Measurements from ENCODE around the gene UGT1A9. TPM values are rescaled to one million over a fixed set of nuclear protein-coding genes. Genes with fewer than 3 reads are reported as not detected.
"Not testable (repeated sequence)": the region's sequence is repeated elsewhere in the genome, so short reads cannot be mapped to it uniquely, and the experiment has no call there.

Gene UGT1A9
- not detected for total RNA-seq

DNA sequence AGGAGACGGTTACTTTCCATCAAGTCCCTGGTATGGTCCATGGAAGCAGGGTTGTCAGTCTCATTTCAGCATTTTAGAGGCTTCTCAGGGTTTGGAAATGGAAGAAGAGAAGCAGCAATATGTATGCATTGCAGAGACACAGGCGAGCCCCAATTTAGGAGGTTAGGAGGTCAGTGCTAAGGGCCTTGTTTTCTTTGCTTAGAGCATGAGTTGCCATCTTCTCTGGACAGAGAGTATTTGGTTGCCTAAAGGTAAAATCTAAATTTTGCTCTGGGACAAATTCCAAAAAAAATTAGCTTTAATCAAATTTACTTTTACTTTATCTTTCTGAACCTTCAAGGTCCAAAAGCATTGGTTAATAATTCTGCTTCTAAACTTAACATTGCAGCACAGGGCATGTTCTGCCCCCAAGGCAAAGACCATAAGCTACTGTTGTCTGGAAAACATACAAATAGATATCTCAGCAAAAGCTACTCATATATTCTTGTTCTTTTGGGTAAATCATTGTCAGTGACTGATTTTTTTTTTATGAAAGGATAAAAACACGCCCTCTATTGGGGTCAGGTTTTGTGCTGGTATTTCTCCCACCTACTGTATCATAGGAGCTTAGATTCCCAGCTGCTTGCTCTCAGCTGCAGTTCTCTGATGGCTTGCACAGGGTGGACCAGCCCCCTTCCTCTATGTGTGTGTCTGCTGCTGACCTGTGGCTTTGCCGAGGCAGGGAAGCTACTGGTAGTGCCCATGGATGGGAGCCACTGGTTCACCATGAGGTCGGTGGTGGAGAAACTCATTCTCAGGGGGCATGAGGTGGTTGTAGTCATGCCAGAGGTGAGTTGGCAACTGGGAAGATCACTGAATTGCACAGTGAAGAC is at the start of gene UGT1A9:
Gene UGT1A9, plus strand, starts transcription at position 609 of the 872 bp plus-strand sequence. Its CDS starts 37 bp downstream, at position 646.
- H3K9ac ChIP-seq (ENCODE audit: low read depth in 1 of 3, low read length in 3 of 3): no peak within 1 kb of the TSS
- no peaks in the 10 kb centered on the region for H3K9me3 ChIP-seq (ENCODE audit: control insufficient read depth in 3 of 3, low read length in 3 of 3)
- H3K27me3 ChIP-seq (ENCODE audit: control insufficient read depth in 3 of 3, insufficient read depth in 3 of 3, low read length in 3 of 3): no peaks in the 10 kb centered on the region
- no peaks in the 10 kb centered on the region for H3K4me1 ChIP-seq (ENCODE audit: control insufficient read depth in 3 of 3, insufficient read depth in 3 of 3, low read length in 3 of 3)
- no peaks in the 10 kb centered on the region for H3K36me3 ChIP-seq (ENCODE audit: control insufficient read depth in 3 of 3, insufficient read depth in 3 of 3, low read length in 3 of 3)
- H3K4me3 ChIP-seq (ENCODE audit: low read length in 3 of 3): no peak within 1 kb of the TSS
- no peak within 1 kb of the TSS for H3K27ac ChIP-seq (ENCODE audit: low read depth, low read length)

DNA sequence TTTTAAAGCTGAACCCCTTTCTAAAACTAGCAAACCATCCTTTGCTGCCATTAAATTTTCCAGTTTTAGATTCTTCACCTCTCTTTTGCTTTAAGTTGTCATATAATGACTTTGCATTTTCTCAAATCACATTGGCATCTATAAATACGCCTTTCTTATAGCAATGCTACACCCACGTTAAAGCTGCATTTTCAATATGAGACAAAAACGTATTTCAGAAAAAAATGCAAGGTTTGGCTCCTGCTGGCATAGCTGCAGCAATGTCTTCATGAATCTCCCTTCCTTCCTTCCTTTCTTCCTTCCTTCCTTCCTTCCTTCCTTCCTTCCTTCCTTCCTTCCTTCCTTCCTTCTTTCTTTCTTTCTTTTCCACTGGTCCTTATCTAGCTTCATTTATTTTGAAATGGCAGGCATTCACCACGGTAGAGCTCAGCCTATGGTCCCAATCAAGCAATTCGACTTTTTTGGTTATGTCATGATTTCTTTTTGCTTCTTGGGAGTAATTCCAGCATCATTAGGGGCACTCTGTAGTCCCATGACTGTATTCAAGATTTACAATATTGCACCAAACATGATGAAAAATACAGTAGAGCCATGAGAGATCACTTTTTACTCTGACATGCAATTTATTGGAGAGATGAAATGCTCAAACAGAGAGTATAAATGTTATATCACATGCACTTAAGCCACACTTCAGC is 44.2 kb upstream of the UGT1A9 start:
- no peak overlapping the region for H3K9ac ChIP-seq (ENCODE audit: low read depth in 1 of 3, low read length in 3 of 3)
- H3K27ac ChIP-seq (ENCODE audit: low read depth, low read length): no peak overlapping the region
- no peaks in the 10 kb centered on the region for H3K4me1 ChIP-seq (ENCODE audit: control insufficient read depth in 3 of 3, insufficient read depth in 3 of 3, low read length in 3 of 3)
- H3K4me3 ChIP-seq (ENCODE audit: low read length in 3 of 3): no peak overlapping the region
- H3K27me3 ChIP-seq (ENCODE audit: control insufficient read depth in 3 of 3, insufficient read depth in 3 of 3, low read length in 3 of 3): no peaks in the 10 kb centered on the region
- peaks cover 0 to 5% (median 0%) of the 10 kb centered on the region in 3 donors for H3K9me3 ChIP-seq (ENCODE audit: control insufficient read depth in 3 of 3, low read length in 3 of 3)
- no peaks in the 10 kb centered on the region for H3K36me3 ChIP-seq (ENCODE audit: control insufficient read depth in 3 of 3, insufficient read depth in 3 of 3, low read length in 3 of 3)

DNA sequence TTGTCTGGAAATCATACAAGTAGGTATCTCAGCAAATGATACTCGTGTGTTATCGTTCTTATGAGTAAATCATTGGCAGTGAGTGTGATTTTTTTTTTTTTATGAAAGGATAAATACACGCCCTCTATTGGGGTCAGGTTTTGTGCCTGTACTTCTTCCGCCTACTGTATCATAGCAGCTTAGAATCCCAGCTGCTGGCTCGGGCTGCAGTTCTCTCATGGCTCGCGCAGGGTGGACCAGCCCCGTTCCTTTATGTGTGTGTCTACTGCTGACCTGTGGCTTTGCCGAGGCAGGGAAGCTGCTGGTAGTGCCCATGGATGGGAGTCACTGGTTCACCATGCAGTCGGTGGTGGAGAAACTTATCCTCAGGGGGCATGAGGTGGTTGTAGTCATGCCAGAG is 35.4 kb upstream of the UGT1A9 start, which contains the start of gene UGT1A10:
Gene UGT1A10, plus strand, starts transcription at position 143 of the 400 bp plus-strand sequence. Its CDS starts 75 bp downstream, at position 218.
- H3K36me3 ChIP-seq (ENCODE audit: control insufficient read depth in 3 of 3, insufficient read depth in 3 of 3, low read length in 3 of 3); H3K4me3 ChIP-seq (ENCODE audit: low read length in 3 of 3); H3K9me3 ChIP-seq (ENCODE audit: control insufficient read depth in 3 of 3, low read length in 3 of 3); H3K27ac ChIP-seq (ENCODE audit: low read depth, low read length); H3K4me1 ChIP-seq (ENCODE audit: control insufficient read depth in 3 of 3, insufficient read depth in 3 of 3, low read length in 3 of 3); H3K9ac ChIP-seq (ENCODE audit: low read depth in 1 of 3, low read length in 3 of 3); H3K27me3 ChIP-seq (ENCODE audit: control insufficient read depth in 3 of 3, insufficient read depth in 3 of 3, low read length in 3 of 3): not testable (repeated sequence)

DNA sequence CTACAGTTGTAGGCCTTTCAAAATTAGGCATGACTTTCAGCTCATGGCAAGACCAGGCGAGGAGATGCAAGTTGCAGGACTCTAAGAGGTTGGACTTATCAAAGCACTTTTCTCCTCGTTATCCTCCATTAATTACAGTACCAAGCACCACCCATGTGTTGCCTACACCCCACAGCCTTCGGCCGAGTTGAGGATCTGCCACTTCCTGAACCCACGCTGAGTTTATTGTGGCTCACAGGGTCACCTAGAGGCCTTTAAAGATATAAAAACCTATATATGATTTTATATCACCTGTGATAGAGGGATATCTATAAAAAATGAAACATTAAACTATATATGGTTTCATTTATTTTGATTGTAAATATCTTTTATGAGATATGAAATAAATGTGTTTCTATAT is 32.9 kb upstream of the UGT1A9 start:
- H3K36me3 ChIP-seq (ENCODE audit: control insufficient read depth in 3 of 3, insufficient read depth in 3 of 3, low read length in 3 of 3): no peaks in the 10 kb centered on the region
- H3K27ac ChIP-seq (ENCODE audit: low read depth, low read length): no peak overlapping the region
- H3K4me1 ChIP-seq (ENCODE audit: control insufficient read depth in 3 of 3, insufficient read depth in 3 of 3, low read length in 3 of 3): no peaks in the 10 kb centered on the region
- no peak overlapping the region for H3K9ac ChIP-seq (ENCODE audit: low read depth in 1 of 3, low read length in 3 of 3)
- no peak overlapping the region for H3K4me3 ChIP-seq (ENCODE audit: low read length in 3 of 3)
- peaks cover 0 to 3% (median 3%) of the 10 kb centered on the region in 3 donors for H3K27me3 ChIP-seq (ENCODE audit: control insufficient read depth in 3 of 3, insufficient read depth in 3 of 3, low read length in 3 of 3)
- H3K9me3 ChIP-seq (ENCODE audit: control insufficient read depth in 3 of 3, low read length in 3 of 3): peaks cover 0 to 2% (median 0%) of the 10 kb centered on the region in 3 donors

DNA sequence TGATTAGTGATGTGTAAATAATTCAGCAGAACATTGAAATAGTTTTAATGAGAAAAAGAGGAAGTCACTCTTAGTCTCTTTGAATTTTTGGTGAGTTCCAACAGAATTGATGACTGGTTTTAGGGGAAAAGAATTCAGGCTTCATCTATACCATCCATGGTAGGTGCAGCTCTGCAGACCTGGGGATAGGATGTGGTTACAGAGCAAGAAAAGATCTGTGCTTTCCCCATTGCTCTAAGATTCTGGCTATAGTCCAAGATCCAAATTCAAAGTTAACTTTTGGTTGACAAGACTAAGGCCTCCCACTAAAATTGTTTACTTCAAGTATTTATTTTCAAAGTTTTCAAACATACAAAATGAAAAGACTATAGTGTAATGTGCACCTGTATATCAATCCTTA is 31.8 kb upstream of the UGT1A9 start:
- no peak overlapping the region for H3K4me3 ChIP-seq (ENCODE audit: low read length in 3 of 3)
- H3K27me3 ChIP-seq (ENCODE audit: control insufficient read depth in 3 of 3, insufficient read depth in 3 of 3, low read length in 3 of 3): peaks cover 0 to 3% (median 3%) of the 10 kb centered on the region in 3 donors
- H3K9ac ChIP-seq (ENCODE audit: low read depth in 1 of 3, low read length in 3 of 3): no peak overlapping the region

DNA sequence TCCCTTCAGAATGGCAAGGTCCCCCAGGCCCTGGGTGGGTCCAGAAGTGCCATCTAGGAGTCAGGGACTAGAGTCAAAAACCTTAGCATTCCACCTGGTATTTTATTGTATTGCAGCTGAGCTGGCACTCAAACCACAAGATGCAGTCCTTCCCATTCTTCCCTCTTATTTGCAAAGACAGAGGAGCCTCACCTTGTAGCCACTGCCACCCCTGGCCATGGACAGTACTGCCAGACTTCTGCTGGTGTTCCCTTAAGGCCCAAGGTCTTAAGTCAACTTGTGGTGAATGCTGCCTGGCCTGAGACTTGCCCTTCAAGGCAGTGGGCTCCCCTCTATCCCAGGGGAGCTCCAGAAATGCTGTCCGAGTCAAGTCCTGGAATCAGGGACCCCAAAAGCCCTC is 28.6 kb upstream of the UGT1A9 start:
- Histone ChIP-seq H3K9me3 (ENCODE audit: control insufficient read depth in 3 of 3, low read length in 3 of 3) (no peaks in the 10 kb centered on the region), H3K27ac (ENCODE audit: low read depth, low read length) (no peak overlapping the region), H3K27me3 (ENCODE audit: control insufficient read depth in 3 of 3, insufficient read depth in 3 of 3, low read length in 3 of 3) (no peaks in the 10 kb centered on the region), H3K4me3 (ENCODE audit: low read length in 3 of 3) (no peak overlapping the region), H3K4me1 (ENCODE audit: control insufficient read depth in 3 of 3, insufficient read depth in 3 of 3, low read length in 3 of 3) (no peaks in the 10 kb centered on the region), H3K36me3 (ENCODE audit: control insufficient read depth in 3 of 3, insufficient read depth in 3 of 3, low read length in 3 of 3) (no peaks in the 10 kb centered on the region), H3K9ac (ENCODE audit: low read depth in 1 of 3, low read length in 3 of 3) (no peak overlapping the region)

More for the DNA sequence above, 31.8 kb upstream of the UGT1A9 start:
- Histone ChIP-seq H3K36me3 (ENCODE audit: control insufficient read depth in 3 of 3, insufficient read depth in 3 of 3, low read length in 3 of 3) (no peaks in the 10 kb centered on the region), H3K9me3 (ENCODE audit: control insufficient read depth in 3 of 3, low read length in 3 of 3) (peaks cover 0 to 2% (median 0%) of the 10 kb centered on the region in 3 donors), H3K4me1 (ENCODE audit: control insufficient read depth in 3 of 3, insufficient read depth in 3 of 3, low read length in 3 of 3) (no peaks in the 10 kb centered on the region), H3K27ac (ENCODE audit: low read depth, low read length) (no peak overlapping the region)

DNA sequence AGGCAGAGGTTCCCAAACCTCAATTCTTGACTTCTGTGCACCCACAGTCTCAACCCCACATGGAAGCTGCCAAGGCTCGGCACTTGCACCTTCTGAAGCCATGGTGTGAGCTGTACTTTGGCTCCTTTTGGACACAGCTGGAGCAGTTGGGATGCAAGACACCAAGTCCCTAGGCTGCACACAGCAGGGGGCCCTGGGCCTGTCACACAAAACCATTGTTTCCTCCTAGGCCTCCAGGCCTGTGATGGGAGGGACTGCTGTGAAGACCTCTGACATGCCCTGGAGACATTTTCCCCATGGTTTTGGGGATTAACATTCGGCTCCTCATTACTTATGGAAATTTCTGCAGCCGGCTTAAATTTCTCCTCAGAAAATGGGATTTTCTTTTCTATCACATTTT is 25.7 kb upstream of the UGT1A9 start:
- H3K9me3 ChIP-seq (ENCODE audit: control insufficient read depth in 3 of 3, low read length in 3 of 3); H3K27ac ChIP-seq (ENCODE audit: low read depth, low read length); H3K9ac ChIP-seq (ENCODE audit: low read depth in 1 of 3, low read length in 3 of 3); H3K4me1 ChIP-seq (ENCODE audit: control insufficient read depth in 3 of 3, insufficient read depth in 3 of 3, low read length in 3 of 3); H3K27me3 ChIP-seq (ENCODE audit: control insufficient read depth in 3 of 3, insufficient read depth in 3 of 3, low read length in 3 of 3); H3K36me3 ChIP-seq (ENCODE audit: control insufficient read depth in 3 of 3, insufficient read depth in 3 of 3, low read length in 3 of 3); H3K4me3 ChIP-seq (ENCODE audit: low read length in 3 of 3): not testable (repeated sequence)

DNA sequence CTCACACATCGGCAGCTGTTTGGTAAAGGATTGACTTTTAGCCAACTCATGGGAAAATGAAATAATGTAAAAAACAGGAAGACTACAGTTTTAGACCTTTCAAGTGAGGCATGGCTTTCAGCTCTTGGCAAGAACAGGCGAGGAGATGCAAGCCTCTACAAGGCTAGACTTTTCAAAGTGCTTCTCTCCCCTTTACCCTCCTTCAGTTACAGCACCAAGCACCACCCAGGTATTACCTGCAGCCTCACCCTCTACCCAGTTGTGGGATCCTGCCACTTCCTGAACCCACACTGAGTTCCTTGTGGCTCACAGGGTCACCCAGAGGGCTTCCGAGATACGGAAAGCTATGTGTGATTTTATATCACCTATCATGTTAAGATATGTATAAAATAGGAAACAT is 20.7 kb upstream of the UGT1A9 start:
- no peak overlapping the region for H3K9ac ChIP-seq (ENCODE audit: low read depth in 1 of 3, low read length in 3 of 3)
- H3K9me3 ChIP-seq (ENCODE audit: control insufficient read depth in 3 of 3, low read length in 3 of 3): no peaks in the 10 kb centered on the region
- no peaks in the 10 kb centered on the region for H3K4me1 ChIP-seq (ENCODE audit: control insufficient read depth in 3 of 3, insufficient read depth in 3 of 3, low read length in 3 of 3)
- H3K27ac ChIP-seq (ENCODE audit: low read depth, low read length): no peak overlapping the region
- no peaks in the 10 kb centered on the region for H3K36me3 ChIP-seq (ENCODE audit: control insufficient read depth in 3 of 3, insufficient read depth in 3 of 3, low read length in 3 of 3)
- peaks cover 0 to 2% (median 2%) of the 10 kb centered on the region in 3 donors for H3K27me3 ChIP-seq (ENCODE audit: control insufficient read depth in 3 of 3, insufficient read depth in 3 of 3, low read length in 3 of 3)
- H3K4me3 ChIP-seq (ENCODE audit: low read length in 3 of 3): no peak overlapping the region

DNA sequence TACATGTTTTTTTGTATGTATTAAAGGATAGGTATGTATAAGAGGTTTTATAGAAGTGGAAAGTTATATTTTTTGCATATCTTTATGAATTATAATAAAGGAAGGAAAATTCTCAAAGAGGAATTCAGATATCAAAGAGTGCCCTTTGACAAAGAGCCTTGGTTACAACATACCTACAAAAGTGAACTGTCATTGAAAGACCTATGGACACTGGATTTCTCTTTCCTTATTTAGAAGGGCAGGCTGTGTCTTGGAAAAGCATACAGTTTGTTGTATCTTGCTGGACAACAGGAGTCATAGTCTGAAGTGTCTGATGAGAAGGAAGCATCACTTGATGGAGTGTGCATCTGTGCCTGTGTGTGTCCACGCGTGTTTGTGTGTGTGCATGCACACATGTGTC is 20.3 kb upstream of the UGT1A9 start:
- H3K9ac ChIP-seq (ENCODE audit: low read depth in 1 of 3, low read length in 3 of 3): no peak overlapping the region
- no peak overlapping the region for H3K4me3 ChIP-seq (ENCODE audit: low read length in 3 of 3)
- no peaks in the 10 kb centered on the region for H3K4me1 ChIP-seq (ENCODE audit: control insufficient read depth in 3 of 3, insufficient read depth in 3 of 3, low read length in 3 of 3)
- H3K27me3 ChIP-seq (ENCODE audit: control insufficient read depth in 3 of 3, insufficient read depth in 3 of 3, low read length in 3 of 3): peaks cover 0 to 2% (median 2%) of the 10 kb centered on the region in 3 donors
- no peaks in the 10 kb centered on the region for H3K9me3 ChIP-seq (ENCODE audit: control insufficient read depth in 3 of 3, low read length in 3 of 3)
- no peaks in the 10 kb centered on the region for H3K36me3 ChIP-seq (ENCODE audit: control insufficient read depth in 3 of 3, insufficient read depth in 3 of 3, low read length in 3 of 3)
- H3K27ac ChIP-seq (ENCODE audit: low read depth, low read length): no peak overlapping the region

DNA sequence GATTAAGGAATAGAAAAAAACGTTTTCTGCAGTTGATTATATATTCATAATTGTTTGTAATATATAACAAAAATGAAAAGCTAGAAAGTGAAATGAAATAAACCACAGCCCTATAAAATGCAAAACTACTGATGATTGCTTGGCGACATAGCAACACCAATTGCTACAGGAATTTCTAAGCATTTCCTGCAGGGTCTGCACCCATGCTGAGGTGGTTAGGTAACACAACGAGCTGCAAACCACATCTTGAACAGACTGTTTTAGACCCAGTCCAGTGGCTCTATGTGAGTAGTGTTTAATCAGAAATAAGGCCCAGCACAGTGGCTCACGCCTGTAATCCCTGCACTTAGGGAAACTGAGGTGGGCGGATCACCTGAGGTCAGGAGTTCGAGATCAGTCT is 17.2 kb upstream of the UGT1A9 start:
- no peak overlapping the region for H3K9ac ChIP-seq (ENCODE audit: low read depth in 1 of 3, low read length in 3 of 3)
- H3K4me1 ChIP-seq (ENCODE audit: control insufficient read depth in 3 of 3, insufficient read depth in 3 of 3, low read length in 3 of 3): no peaks in the 10 kb centered on the region
- no peaks in the 10 kb centered on the region for H3K9me3 ChIP-seq (ENCODE audit: control insufficient read depth in 3 of 3, low read length in 3 of 3)
- no peak overlapping the region for H3K4me3 ChIP-seq (ENCODE audit: low read length in 3 of 3)
- H3K36me3 ChIP-seq (ENCODE audit: control insufficient read depth in 3 of 3, insufficient read depth in 3 of 3, low read length in 3 of 3): no peaks in the 10 kb centered on the region
- peaks cover 0 to 5% (median 2%) of the 10 kb centered on the region in 3 donors for H3K27me3 ChIP-seq (ENCODE audit: control insufficient read depth in 3 of 3, insufficient read depth in 3 of 3, low read length in 3 of 3)
- no peak overlapping the region for H3K27ac ChIP-seq (ENCODE audit: low read depth, low read length)
